ENCODE measurements around the gene TYRO3.
"Not testable (repeated sequence)": the region's sequence is repeated elsewhere in the genome, so short reads cannot be mapped to it uniquely, and the experiment has no call there.

TYRO3 gene

GRCh38 chr15:41574158-41574557 lies 15.1 kb downstream of the TYRO3 start:
- H3K27ac ChIP-seq (ENCODE audit: low read depth, low read length) = no peak overlapping the region
- no peaks in the 10 kb centered on the region for H3K36me3 ChIP-seq (ENCODE audit: insufficient read depth, low read length)
- H2AFZ ChIP-seq (ENCODE audit: low read length, unreplicated experiment) = no peak overlapping the region
- H3K27me3 ChIP-seq (ENCODE audit: insufficient read depth, low read length) = no peaks in the 10 kb centered on the region
- H3K79me2 ChIP-seq (ENCODE audit: control insufficient read depth, insufficient read depth, low read length, unreplicated experiment) = no peaks in the 10 kb centered on the region
- no peak overlapping the region for H3K4me3 ChIP-seq (ENCODE audit: low read depth, low read length)
- H3K4me1 ChIP-seq (ENCODE audit: control insufficient read depth, insufficient read depth, low read length, unreplicated experiment) = no peaks in the 10 kb centered on the region

- Histone ChIP-seq H3K36me3 (ENCODE audit: insufficient read depth, low read length) (no peaks in the 10 kb centered on the region), H3K27ac (ENCODE audit: low read depth, low read length) (no peak overlapping the region), H3K4me3 (ENCODE audit: low read depth, low read length) (no peak overlapping the region), H3K79me2 (ENCODE audit: control insufficient read depth, insufficient read depth, low read length, unreplicated experiment) (no peaks in the 10 kb centered on the region), H3K4me1 (ENCODE audit: control insufficient read depth, insufficient read depth, low read length, unreplicated experiment) (no peaks in the 10 kb centered on the region), H2AFZ (ENCODE audit: low read length, unreplicated experiment) (no peak overlapping the region), H3K27me3 (ENCODE audit: insufficient read depth, low read length) (no peaks in the 10 kb centered on the region)
Measured at GRCh38 chr15:41575282-41575681, 16.3 kb downstream of the TYRO3 start.

DNA sequence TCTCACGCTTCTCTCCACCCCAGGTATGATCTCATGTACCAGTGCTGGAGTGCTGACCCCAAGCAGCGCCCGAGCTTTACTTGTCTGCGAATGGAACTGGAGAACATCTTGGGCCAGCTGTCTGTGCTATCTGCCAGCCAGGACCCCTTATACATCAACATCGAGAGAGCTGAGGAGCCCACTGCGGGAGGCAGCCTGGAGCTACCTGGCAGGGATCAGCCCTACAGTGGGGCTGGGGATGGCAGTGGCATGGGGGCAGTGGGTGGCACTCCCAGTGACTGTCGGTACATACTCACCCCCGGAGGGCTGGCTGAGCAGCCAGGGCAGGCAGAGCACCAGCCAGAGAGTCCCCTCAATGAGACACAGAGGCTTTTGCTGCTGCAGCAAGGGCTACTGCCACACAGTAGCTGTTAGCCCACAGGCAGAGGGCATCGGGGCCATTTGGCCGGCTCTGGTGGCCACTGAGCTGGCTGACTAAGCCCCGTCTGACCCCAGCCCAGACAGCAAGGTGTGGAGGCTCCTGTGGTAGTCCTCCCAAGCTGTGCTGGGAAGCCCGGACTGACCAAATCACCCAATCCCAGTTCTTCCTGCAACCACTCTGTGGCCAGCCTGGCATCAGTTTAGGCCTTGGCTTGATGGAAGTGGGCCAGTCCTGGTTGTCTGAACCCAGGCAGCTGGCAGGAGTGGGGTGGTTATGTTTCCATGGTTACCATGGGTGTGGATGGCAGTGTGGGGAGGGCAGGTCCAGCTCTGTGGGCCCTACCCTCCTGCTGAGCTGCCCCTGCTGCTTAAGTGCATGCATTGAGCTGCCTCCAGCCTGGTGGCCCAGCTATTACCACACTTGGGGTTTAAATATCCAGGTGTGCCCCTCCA lies 19.1 kb downstream of the TYRO3 start:
- Histone ChIP-seq H2AFZ (ENCODE audit: low read length, unreplicated experiment) (no peak overlapping the region), H3K27ac (ENCODE audit: low read depth, low read length) (no peak overlapping the region), H3K79me2 (ENCODE audit: control insufficient read depth, insufficient read depth, low read length, unreplicated experiment) (no peaks in the 10 kb centered on the region), H3K36me3 (ENCODE audit: insufficient read depth, low read length) (no peaks in the 10 kb centered on the region), H3K27me3 (ENCODE audit: insufficient read depth, low read length) (no peaks in the 10 kb centered on the region), H3K4me1 (ENCODE audit: control insufficient read depth, insufficient read depth, low read length, unreplicated experiment) (no peaks in the 10 kb centered on the region), H3K4me3 (ENCODE audit: low read depth, low read length) (no peak overlapping the region)

DNA sequence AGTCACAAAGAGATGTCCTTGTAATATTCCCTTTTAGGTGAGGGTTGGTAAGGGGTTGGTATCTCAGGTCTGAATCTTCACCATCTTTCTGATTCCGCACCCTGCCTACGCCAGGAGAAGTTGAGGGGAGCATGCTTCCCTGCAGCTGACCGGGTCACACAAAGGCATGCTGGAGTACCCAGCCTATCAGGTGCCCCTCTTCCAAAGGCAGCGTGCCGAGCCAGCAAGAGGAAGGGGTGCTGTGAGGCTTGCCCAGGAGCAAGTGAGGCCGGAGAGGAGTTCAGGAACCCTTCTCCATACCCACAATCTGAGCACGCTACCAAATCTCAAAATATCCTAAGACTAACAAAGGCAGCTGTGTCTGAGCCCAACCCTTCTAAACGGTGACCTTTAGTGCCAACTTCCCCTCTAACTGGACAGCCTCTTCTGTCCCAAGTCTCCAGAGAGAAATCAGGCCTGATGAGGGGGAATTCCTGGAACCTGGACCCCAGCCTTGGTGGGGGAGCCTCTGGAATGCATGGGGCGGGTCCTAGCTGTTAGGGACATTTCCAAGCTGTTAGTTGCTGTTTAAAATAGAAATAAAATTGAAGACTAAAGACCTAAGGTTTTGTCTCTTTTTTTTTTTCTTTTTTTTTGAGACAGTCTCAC lies 19.8 kb downstream of the TYRO3 start:
- Histone ChIP-seq H3K27me3 (ENCODE audit: insufficient read depth, low read length) (no peaks in the 10 kb centered on the region), H3K79me2 (ENCODE audit: control insufficient read depth, insufficient read depth, low read length, unreplicated experiment) (no peaks in the 10 kb centered on the region), H3K36me3 (ENCODE audit: insufficient read depth, low read length) (no peaks in the 10 kb centered on the region), H2AFZ (ENCODE audit: low read length, unreplicated experiment) (no peak overlapping the region), H3K4me1 (ENCODE audit: control insufficient read depth, insufficient read depth, low read length, unreplicated experiment) (no peaks in the 10 kb centered on the region), H3K4me3 (ENCODE audit: low read depth, low read length) (no peak overlapping the region), H3K27ac (ENCODE audit: low read depth, low read length) (no peak overlapping the region)

DNA sequence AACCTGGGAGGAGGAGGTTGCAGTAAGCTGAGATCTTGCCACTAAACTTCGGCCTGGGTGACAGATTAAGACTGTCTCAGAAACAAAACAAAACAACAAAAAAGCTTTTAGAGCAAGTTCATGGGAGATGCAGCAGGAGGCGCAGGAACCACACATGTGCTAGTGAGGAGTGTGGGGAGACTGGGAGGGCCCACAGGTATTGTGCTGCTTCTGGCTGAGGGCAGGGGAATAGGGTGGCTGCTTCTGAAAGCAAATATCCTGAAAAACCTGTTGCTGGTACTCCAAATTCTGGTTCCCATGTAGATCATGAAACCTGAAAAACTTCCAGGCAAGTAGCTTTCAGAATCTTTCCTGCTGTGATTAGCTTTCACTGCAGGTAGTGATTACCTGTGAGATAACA lies 22.1 kb downstream of the TYRO3 start:
- Histone ChIP-seq H3K4me1 (ENCODE audit: control insufficient read depth, insufficient read depth, low read length, unreplicated experiment) (peaks cover 3% of the 10 kb centered on the region), H3K36me3 (ENCODE audit: insufficient read depth, low read length) (no peaks in the 10 kb centered on the region), H2AFZ (ENCODE audit: low read length, unreplicated experiment) (no peak overlapping the region), H3K27me3 (ENCODE audit: insufficient read depth, low read length) (no peaks in the 10 kb centered on the region), H3K4me3 (ENCODE audit: low read depth, low read length) (no peak overlapping the region), H3K79me2 (ENCODE audit: control insufficient read depth, insufficient read depth, low read length, unreplicated experiment) (no peaks in the 10 kb centered on the region), H3K27ac (ENCODE audit: low read depth, low read length) (no peak overlapping the region)

DNA sequence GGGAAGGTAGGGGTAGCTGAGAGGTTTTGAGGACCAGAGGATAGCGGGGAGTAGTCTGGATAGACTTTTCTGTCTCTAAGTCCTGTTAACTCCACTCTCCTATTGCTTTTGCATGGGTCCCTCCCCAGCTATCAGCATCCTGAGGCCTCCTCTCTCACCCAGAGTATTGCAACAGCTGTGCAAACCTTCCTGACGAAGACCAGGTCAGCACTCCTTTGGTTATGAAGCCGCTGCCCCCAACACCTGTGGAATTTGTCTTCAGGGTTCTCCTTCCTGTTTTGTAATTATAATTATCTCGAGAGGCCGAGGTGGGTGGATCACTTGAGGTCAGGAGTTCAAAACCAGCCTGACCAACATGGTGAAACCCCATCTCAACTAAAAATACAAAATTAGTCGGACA lies 24.8 kb downstream of the TYRO3 start:
- Histone ChIP-seq H3K27ac (ENCODE audit: low read depth, low read length) (no peak overlapping the region), H3K4me1 (ENCODE audit: control insufficient read depth, insufficient read depth, low read length, unreplicated experiment) (peaks cover 3% of the 10 kb centered on the region)

GRCh38 chr15:41584636-41585126 lies 25.7 kb downstream of the TYRO3 start:
- no peaks in the 10 kb centered on the region for H3K79me2 ChIP-seq (ENCODE audit: control insufficient read depth, insufficient read depth, low read length, unreplicated experiment)
- H3K27me3 ChIP-seq (ENCODE audit: insufficient read depth, low read length) = no peaks in the 10 kb centered on the region
- peaks cover 3% of the 10 kb centered on the region for H3K4me1 ChIP-seq (ENCODE audit: control insufficient read depth, insufficient read depth, low read length, unreplicated experiment)
- no peak overlapping the region for H3K27ac ChIP-seq (ENCODE audit: low read depth, low read length)
- peak overlapping the region; percentile 83 for H2AFZ ChIP-seq (ENCODE audit: low read length, unreplicated experiment)
- H3K36me3 ChIP-seq (ENCODE audit: insufficient read depth, low read length) = no peaks in the 10 kb centered on the region
- peak overlapping the region; percentile 75 for H3K4me3 ChIP-seq (ENCODE audit: low read depth, low read length)

More for the DNA sequence above, 24.8 kb downstream of the TYRO3 start:
- no peaks in the 10 kb centered on the region for H3K79me2 ChIP-seq (ENCODE audit: control insufficient read depth, insufficient read depth, low read length, unreplicated experiment)
- H3K4me3 ChIP-seq (ENCODE audit: low read depth, low read length) = no peak overlapping the region
- no peaks in the 10 kb centered on the region for H3K27me3 ChIP-seq (ENCODE audit: insufficient read depth, low read length)
- no peaks in the 10 kb centered on the region for H3K36me3 ChIP-seq (ENCODE audit: insufficient read depth, low read length)
- H2AFZ ChIP-seq (ENCODE audit: low read length, unreplicated experiment) = no peak overlapping the region

GRCh38 chr15:41585127-41586047 lies 26.4 kb downstream of the TYRO3 start:
- peaks cover 3% of the 10 kb centered on the region for H3K4me1 ChIP-seq (ENCODE audit: control insufficient read depth, insufficient read depth, low read length, unreplicated experiment)
- H3K79me2 ChIP-seq (ENCODE audit: control insufficient read depth, insufficient read depth, low read length, unreplicated experiment) = no peaks in the 10 kb centered on the region
- H3K27ac ChIP-seq (ENCODE audit: low read depth, low read length) = peak overlapping the region; percentile 28; the same call in 1 of the 2 replicates
- H3K36me3 ChIP-seq (ENCODE audit: insufficient read depth, low read length) = no peaks in the 10 kb centered on the region
- peaks cover 6% of the 10 kb centered on the region; the same call in 1 of the 2 replicates for H3K27me3 ChIP-seq (ENCODE audit: insufficient read depth, low read length)
- H3K4me3 ChIP-seq (ENCODE audit: low read depth, low read length) = peak overlapping the region; percentile 75
- peak overlapping the region; percentile 83 for H2AFZ ChIP-seq (ENCODE audit: low read length, unreplicated experiment)

- H3K4me3 ChIP-seq (ENCODE audit: low read depth, low read length); H2AFZ ChIP-seq (ENCODE audit: low read length, unreplicated experiment); H3K4me1 ChIP-seq (ENCODE audit: control insufficient read depth, insufficient read depth, low read length, unreplicated experiment); H3K36me3 ChIP-seq (ENCODE audit: insufficient read depth, low read length); H3K79me2 ChIP-seq (ENCODE audit: control insufficient read depth, insufficient read depth, low read length, unreplicated experiment); H3K27ac ChIP-seq (ENCODE audit: low read depth, low read length): not testable (repeated sequence)
- peaks cover 16% of the 10 kb centered on the region for H3K27me3 ChIP-seq (ENCODE audit: insufficient read depth, low read length)
Measured at GRCh38 chr15:41586531-41587282, 27.7 kb downstream of the TYRO3 start.

- H2AFZ ChIP-seq (ENCODE audit: low read length, unreplicated experiment); H3K4me3 ChIP-seq (ENCODE audit: low read depth, low read length); H3K79me2 ChIP-seq (ENCODE audit: control insufficient read depth, insufficient read depth, low read length, unreplicated experiment); H3K27ac ChIP-seq (ENCODE audit: low read depth, low read length); H3K4me1 ChIP-seq (ENCODE audit: control insufficient read depth, insufficient read depth, low read length, unreplicated experiment); H3K36me3 ChIP-seq (ENCODE audit: insufficient read depth, low read length): not testable (repeated sequence)
- peaks cover 16% of the 10 kb centered on the region for H3K27me3 ChIP-seq (ENCODE audit: insufficient read depth, low read length)
Measured at GRCh38 chr15:41589018-41589417, 30.0 kb downstream of the TYRO3 start.
